Keratinocyte (primary cell): ENCODE measurements around the gene MOK.

Source experiments
- CTCF ChIP-seq, 3 experiments: IDR thresholded peaks in 1 of 3; conservative IDR thresholded peaks in 1 of 3; optimal IDR thresholded peaks in 1 of 3; 2 replicates in 2 of 3; 3 replicates in 1 of 3; pipeline versions ENCODE3 to v1.5.1; 2011; ENCODE audit warnings: low read length in 3 of 3, mild to moderate bottlenecking in 3 of 3, moderate library complexity in 2 of 3, control low read depth in 1 of 3, inconsistent platforms in 1 of 3; ENCODE audit not compliant: insufficient read depth in 2 of 3; ENCODE audit errors: extremely low read depth in 1 of 3
- EZH2 ChIP-seq: IDR thresholded peaks from one replicate; pipeline ENCODE4 v1.6.1; 2012; ENCODE audit warnings: inconsistent platforms, mild to moderate bottlenecking, low read length, moderate library complexity

DNA sequence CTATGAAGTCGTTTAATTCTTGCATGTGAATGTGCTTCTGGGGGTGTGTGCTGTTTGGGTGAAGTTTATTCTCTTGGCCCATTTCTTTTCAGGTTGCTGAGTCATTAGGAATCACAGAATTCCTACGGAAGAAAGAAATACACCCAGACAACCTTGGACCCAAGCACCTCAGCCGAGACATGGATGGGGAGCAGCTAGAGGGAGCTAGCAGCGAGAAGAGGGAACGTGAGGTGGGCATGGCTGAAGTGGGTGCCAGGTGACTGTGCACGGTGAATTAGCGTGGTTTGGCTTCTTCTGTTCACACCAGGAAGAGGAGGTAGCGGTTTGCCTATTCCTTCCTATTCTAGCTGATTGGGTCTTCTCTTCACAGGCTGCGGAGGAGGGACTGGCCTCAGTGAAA, 33.8 kb upstream of the MOK start:
- no peak for TF ChIP-seq EZH2
- no peak for TF ChIP-seq CTCF (optimal IDR thresholded peaks at IDR 0.05 in 1 of 3, IDR thresholded peaks at IDR 0.05 in 1 of 3, conservative IDR thresholded peaks at IDR 0.05 in 1 of 3; ENCODE audit: extremely low read depth in 1 of 3, insufficient read depth in 2 of 3, low read length in 3 of 3)
